Lower leg skin (tissue), 4 donors: Measurements from ENCODE around the gene SLC48A1. TPM values are rescaled to one million over a fixed set of nuclear protein-coding genes. Genes with fewer than 3 reads are reported as not detected.

ENCODE experiments used
- DNase-seq, 2 donors: peaks; one replicate each; pipeline ENCODE4 v3.0.0-alpha.2; 2019; ENCODE audit warnings: low spot score in 2 of 2
- H3K4me3 ChIP-seq: fragments of 200-600 bp; sonication (generic); 2 replicates; pipeline ENCODE4 v1.5.1; 2017; ENCODE audit warnings: mild to moderate bottlenecking, low read depth; ENCODE audit not compliant: poor library complexity, severe bottlenecking
- CTCF ChIP-seq, 3 donors: fragments of 450-650 bp; IDR thresholded peaks; one replicate each; pipeline ENCODE4 v1.5.1; 2016; ENCODE audit warnings: antibody characterized with exemption in 3 of 3, mild to moderate bottlenecking in 3 of 3, moderate library complexity in 2 of 3
- POLR2A ChIP-seq, 2 donors: fragments of 450-650 bp; IDR thresholded peaks; one replicate each; pipeline ENCODE4 v1.6.1; 2016 to 2017; ENCODE audit warnings: antibody characterized with exemption in 2 of 2, mild to moderate bottlenecking in 1 of 2, moderate library complexity in 1 of 2
- WGBS, 2 donors: methylation state at CpG; one replicate each; pipeline ENCODE4 v1.1.5; 2018; 5-methylcytosine and 5-hydroxymethylcytosine counted together
- intact Hi-C: fragments of 100-400 bp; cut with DNase I; formaldehyde crosslinking; loops from one replicate; pipeline ENCODE4 v1.15.0; 2023; ENCODE audit warnings: low total_unique reads
- total RNA-seq, 4 donors: library from RNA; depleted of rRNA; stranded (reverse); fragments of >200 nt; gene quantifications; one replicate each; pipeline ENCODE4 v1.1.0, GENCODE V29; 2016

SLC48A1 gene
- total RNA-seq, 4 donors from 2014 or later = 28.2 to 51.7 (median 48.6) TPM

DNA sequence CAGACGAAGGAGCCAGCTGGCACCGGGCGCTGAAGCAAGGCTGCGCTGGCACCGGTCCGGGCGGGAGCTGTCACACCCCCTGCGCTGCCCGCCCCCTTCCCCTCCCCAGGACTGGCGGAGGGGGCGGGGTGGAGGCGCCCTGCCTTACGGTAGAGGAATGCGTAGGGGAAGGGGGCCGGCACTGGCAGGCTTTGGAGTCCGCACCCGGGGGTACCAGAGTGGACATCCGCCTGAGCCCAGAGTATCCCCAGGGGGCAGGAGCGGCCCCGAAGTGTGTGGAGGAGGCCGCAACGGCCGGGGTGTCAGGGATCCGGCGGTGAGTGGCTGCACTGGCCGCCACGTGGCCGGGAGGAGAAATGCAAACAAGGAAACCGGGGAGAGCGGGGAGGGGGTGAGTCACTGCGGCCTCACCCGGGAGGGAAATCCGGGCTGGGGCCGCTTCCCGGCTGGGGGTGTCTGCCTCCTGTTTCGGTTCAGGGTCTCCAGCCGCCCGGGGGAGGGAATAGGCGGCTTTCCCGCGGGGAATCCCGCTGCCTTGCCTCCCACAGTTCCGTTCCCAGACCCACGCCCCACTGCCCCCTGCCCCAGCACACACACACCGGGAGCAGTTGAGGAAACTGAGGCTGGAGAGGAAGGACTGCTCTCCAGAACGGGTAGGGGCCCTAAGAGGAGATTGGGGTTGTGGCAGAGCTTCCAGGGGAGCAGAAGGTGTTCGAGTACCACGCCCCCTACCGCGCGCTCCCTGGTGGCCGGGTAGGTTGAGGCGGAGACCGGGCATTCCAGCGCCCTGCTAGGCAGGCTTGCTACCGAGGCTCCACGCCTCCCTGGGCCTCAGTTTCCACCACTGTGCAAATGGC, 14.0 kb upstream of the SLC48A1 start, which contains the start of gene RAPGEF3:
Gene RAPGEF3 (minus strand): TSS at position 47 of the 857 bp plus-strand sequence. CDS start 324 bp downstream, outside the sequence.
- peak; percentile 73 to 97 for DNase-seq
- 4% methylated on average over 19 to 54 of the region's 57 CpGs for WGBS, 2 donors
- no peak for TF ChIP-seq POLR2A (IDR thresholded peaks at IDR 0.05)
- no peak for TF ChIP-seq CTCF (IDR thresholded peaks at IDR 0.05)
- peak within 1 kb of the TSS; percentile 37 for H3K4me3 ChIP-seq
- intact Hi-C loops = no loop called here

GRCh38 chr12:47762850-47763465, 10.1 kb upstream of the SLC48A1 start:
- intact Hi-C loops = no loop called here
- DNase-seq = no peak
- H3K4me3 ChIP-seq = no peak overlapping the region
- WGBS, 2 donors = 63% methylated on average over 3 of the region's 3 CpGs
- no peak for TF ChIP-seq POLR2A (IDR thresholded peaks at IDR 0.05)
- TF ChIP-seq CTCF (IDR thresholded peaks at IDR 0.05) = no peak

DNA sequence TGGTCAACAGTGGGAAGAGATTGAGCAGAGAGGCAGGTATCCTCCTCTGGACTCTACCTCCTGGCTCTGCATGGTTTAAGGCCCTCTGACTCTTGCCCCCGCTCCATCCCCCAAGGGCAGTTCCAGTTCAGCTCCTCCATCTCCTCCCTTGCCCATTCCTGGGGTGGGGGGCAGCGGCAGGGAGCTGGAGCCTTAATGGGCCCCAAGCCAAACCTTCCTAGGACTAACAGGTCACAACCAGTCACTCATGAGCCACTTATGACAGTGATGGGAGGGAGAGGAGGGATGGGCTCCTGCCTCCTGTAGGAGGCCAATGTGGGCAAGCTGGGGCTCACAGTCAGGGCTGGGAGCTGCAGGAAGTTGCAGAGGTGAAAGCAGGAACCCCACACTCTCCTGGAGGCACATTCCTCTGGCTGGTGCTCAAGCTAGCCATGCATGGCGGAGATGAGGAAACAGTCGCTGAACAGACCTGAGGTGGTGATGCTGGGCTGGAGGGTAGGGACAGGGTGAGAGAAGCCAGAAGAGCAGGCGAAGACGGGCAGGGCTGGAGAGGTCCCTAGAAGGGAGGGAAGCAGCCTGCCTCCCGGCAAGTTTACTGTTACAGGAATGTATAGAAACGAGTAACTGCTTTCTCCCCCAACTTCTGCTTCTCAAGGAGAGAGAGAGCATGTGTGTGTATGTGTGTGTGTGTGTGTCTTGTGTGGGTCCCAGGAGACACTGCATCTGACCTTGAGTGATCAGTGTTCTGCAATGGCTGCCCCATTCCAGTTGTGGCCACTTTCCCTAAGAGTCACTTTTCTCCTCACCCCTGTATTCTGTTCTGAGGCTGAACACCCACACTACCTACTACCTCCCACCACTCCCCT, 9.3 kb upstream of the SLC48A1 start:
- 49 to 50% methylated on average over 8 of the region's 8 CpGs for WGBS, 2 donors
- no peak for DNase-seq
- intact Hi-C loops = no loop called here
- TF ChIP-seq POLR2A (IDR thresholded peaks at IDR 0.05) (no peak), CTCF (IDR thresholded peaks at IDR 0.05) (no peak)
- H3K4me3 ChIP-seq = no peak overlapping the region

DNA sequence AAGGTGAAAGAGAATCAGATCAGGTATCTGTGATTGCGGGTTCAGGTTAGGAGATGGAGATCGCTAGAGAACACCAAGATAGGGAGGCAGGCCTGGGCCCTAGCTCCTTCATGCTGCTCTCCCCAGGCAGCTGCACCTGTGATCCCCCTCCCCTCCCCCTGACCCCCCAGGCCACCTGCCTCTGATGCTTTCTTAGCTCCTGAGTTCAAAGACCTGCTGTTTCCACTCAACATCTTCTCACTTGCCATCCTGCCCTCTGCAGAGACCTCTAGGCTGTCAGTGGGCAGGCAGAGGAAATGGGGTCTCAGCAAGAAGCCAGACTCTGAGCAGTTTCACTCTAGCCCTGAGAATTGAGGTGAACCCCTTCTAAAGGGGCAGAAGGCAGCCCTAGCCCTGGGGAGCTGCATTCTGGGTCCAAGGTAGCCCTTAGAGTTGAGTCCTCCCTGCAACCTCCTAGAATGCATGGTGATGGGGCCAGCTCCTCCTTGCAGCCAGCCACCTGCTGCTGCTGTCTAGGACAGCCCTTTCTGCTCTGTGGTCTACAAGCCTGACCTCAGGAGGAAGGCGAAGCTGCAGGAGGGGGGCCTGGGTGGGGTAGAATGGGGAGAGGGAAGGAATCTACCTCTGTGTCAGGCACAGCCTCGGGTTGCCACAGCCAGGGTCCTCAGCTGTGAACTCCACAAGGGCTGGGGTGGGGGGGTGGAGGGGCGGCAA, 6.4 kb upstream of the SLC48A1 start:
- intact Hi-C loops = no loop called here
- 59 to 67% methylated on average over 5 of the region's 5 CpGs for WGBS, 2 donors
- no peak for TF ChIP-seq CTCF (IDR thresholded peaks at IDR 0.05)
- TF ChIP-seq POLR2A (IDR thresholded peaks at IDR 0.05) = no peak
- DNase-seq = no peak
- no peak overlapping the region for H3K4me3 ChIP-seq

GRCh38 chr12:47767216-47767724, 5.8 kb upstream of the SLC48A1 start:
- H3K4me3 ChIP-seq = no peak overlapping the region
- no peak for TF ChIP-seq CTCF (IDR thresholded peaks at IDR 0.05)
- TF ChIP-seq POLR2A (IDR thresholded peaks at IDR 0.05) = no peak
- WGBS, 2 donors = 49 to 56% methylated on average over 4 of the region's 4 CpGs
- intact Hi-C loops = no loop called here
- no peak for DNase-seq
